ENCODE measurements around the gene UBE2Q2. TPM values are rescaled to one million over a fixed set of nuclear protein-coding genes. Genes with fewer than 3 reads are reported as not detected.
A peak's percentile ranks its signal among the peaks of the same experiment; 100 is the strongest.

Gene UBE2Q2
- total and polyA plus RNA-seq, 9 of the 15 experiments (the other 6 are each of a cell fraction or from before 2014, with no cell fraction given), result 6.2 to 24.0 (median 16.2) TPM

DNA sequence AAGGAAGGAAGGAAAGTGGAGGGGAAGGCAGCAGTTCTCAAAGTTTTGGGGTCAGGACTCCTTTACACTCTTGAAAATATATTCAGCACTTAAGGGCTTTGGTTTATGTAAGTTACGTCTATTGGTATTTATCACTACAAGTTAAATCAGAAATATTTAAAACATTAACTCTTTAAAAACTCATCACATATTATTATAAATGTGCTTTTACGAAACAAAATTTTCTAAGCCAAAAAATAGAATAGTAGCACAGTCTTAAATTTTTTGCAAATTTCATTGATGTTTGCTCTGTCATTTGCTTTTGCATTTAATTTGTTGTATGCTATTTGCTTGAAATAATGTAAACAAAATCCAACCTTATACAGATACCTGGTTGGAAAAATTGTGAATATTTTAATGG is 7.5 kb downstream of the UBE2Q2 start (continued):
- TF ChIP-seq, protein P1, sequence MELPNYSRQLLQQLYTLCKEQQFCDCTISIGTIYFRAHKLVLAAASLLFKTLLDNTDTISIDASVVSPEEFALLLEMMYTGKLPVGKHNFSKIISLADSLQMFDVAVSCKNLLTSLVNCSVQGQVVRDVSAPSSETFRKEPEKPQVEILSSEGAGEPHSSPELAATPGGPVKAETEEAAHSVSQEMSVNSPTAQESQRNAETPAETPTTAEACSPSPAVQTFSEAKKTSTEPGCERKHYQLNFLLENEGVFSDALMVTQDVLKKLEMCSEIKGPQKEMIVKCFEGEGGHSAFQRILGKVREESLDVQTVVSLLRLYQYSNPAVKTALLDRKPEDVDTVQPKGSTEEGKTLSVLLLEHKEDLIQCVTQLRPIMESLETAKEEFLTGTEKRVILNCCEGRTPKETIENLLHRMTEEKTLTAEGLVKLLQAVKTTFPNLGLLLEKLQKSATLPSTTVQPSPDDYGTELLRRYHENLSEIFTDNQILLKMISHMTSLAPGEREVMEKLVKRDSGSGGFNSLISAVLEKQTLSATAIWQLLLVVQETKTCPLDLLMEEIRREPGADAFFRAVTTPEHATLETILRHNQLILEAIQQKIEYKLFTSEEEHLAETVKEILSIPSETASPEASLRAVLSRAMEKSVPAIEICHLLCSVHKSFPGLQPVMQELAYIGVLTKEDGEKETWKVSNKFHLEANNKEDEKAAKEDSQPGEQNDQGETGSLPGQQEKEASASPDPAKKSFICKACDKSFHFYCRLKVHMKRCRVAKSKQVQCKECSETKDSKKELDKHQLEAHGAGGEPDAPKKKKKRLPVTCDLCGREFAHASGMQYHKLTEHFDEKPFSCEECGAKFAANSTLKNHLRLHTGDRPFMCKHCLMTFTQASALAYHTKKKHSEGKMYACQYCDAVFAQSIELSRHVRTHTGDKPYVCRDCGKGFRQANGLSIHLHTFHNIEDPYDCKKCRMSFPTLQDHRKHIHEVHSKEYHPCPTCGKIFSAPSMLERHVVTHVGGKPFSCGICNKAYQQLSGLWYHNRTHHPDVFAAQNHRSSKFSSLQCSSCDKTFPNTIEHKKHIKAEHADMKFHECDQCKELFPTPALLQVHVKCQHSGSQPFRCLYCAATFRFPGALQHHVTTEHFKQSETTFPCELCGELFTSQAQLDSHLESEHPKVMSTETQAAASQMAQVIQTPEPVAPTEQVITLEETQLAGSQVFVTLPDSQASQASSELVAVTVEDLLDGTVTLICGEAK (IDR thresholded peaks at IDR 0.05), result no peak
- TF ChIP-seq, protein P1 (CRISPR knock-in tag; IDR thresholded peaks at IDR 0.05), result no peak
- TF ChIP-seq BHLHE40 (IDR thresholded peaks at IDR 0.05; ENCODE audit: low read length) (no peak), CBX1 (IDR thresholded peaks at IDR 0.05; ENCODE audit: low read depth) (no peak), CCNT2 (IDR thresholded peaks at IDR 0.05; ENCODE audit: borderline replicate concordance, extremely low read depth, insufficient read length, low read depth, low read length) (no peak), GABPA (tag; conservative IDR thresholded peaks at IDR 0.05; ENCODE audit: low read depth) (no peak), SLC30A9 (CRISPR knock-in tag; IDR thresholded peaks at IDR 0.05) (peak; percentile 69; the same call in 1 of the 2 replicates), HDAC8 (tag; IDR thresholded peaks at IDR 0.05) (no peak), NFIX (CRISPR knock-in tag; IDR thresholded peaks at IDR 0.05; ENCODE audit: low read depth) (0 out of 2 replicates have a peak, but pooled peaks have one; percentile 51)
- TF ChIP-seq, protein P2, sequence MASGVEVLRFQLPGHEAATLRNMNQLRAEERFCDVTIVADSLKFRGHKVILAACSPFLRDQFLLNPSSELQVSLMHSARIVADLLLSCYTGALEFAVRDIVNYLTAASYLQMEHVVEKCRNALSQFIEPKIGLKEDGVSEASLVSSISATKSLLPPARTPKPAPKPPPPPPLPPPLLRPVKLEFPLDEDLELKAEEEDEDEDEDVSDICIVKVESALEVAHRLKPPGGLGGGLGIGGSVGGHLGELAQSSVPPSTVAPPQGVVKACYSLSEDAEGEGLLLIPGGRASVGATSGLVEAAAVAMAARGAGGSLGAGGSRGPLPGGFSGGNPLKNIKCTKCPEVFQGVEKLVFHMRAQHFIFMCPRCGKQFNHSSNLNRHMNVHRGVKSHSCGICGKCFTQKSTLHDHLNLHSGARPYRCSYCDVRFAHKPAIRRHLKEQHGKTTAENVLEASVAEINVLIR (CRISPR knock-in tag; IDR thresholded peaks at IDR 0.05), result no peak
- TF ChIP-seq, protein P3, sequence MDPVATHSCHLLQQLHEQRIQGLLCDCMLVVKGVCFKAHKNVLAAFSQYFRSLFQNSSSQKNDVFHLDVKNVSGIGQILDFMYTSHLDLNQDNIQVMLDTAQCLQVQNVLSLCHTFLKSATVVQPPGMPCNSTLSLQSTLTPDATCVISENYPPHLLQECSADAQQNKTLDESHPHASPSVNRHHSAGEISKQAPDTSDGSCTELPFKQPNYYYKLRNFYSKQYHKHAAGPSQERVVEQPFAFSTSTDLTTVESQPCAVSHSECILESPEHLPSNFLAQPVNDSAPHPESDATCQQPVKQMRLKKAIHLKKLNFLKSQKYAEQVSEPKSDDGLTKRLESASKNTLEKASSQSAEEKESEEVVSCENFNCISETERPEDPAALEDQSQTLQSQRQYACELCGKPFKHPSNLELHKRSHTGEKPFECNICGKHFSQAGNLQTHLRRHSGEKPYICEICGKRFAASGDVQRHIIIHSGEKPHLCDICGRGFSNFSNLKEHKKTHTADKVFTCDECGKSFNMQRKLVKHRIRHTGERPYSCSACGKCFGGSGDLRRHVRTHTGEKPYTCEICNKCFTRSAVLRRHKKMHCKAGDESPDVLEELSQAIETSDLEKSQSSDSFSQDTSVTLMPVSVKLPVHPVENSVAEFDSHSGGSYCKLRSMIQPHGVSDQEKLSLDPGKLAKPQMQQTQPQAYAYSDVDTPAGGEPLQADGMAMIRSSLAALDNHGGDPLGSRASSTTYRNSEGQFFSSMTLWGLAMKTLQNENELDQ (CRISPR knock-in tag; IDR thresholded peaks at IDR 0.05; ENCODE audit: borderline replicate concordance), result no peak
- TF ChIP-seq, protein P4, sequence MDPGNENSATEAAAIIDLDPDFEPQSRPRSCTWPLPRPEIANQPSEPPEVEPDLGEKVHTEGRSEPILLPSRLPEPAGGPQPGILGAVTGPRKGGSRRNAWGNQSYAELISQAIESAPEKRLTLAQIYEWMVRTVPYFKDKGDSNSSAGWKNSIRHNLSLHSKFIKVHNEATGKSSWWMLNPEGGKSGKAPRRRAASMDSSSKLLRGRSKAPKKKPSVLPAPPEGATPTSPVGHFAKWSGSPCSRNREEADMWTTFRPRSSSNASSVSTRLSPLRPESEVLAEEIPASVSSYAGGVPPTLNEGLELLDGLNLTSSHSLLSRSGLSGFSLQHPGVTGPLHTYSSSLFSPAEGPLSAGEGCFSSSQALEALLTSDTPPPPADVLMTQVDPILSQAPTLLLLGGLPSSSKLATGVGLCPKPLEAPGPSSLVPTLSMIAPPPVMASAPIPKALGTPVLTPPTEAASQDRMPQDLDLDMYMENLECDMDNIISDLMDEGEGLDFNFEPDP (CRISPR knock-in tag; IDR thresholded peaks at IDR 0.05), result no peak
- TF ChIP-seq, protein P5, sequence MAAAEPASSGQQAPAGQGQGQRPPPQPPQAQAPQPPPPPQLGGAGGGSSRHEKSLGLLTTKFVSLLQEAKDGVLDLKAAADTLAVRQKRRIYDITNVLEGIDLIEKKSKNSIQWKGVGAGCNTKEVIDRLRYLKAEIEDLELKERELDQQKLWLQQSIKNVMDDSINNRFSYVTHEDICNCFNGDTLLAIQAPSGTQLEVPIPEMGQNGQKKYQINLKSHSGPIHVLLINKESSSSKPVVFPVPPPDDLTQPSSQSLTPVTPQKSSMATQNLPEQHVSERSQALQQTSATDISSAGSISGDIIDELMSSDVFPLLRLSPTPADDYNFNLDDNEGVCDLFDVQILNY (CRISPR knock-in tag; IDR thresholded peaks at IDR 0.05), result no peak

Data from K562 (cell line).